ENCODE results near the gene NFASC. TPM values are rescaled to one million over a fixed set of nuclear protein-coding genes. Genes with fewer than 3 reads are reported as not detected.

NFASC gene
- total and polyA plus RNA-seq, 9 of the 15 experiments (the other 6 are each of a cell fraction or from before 2014, with no cell fraction given) = 0.03 to 0.16 (median 0.06) TPM; not detected in 6

GRCh38 chr1:205016075-205016474 is 145.4 kb downstream of the NFASC start:
- DNase-seq (ENCODE audit: extremely low read depth in 1 of 4, low spot score in 3 of 4) (no peak), ATAC-seq (no peak), FAIRE-seq (no peak)
- ChIA-PET POLR2A (interaction anchor here (0.8 to 1.3 kb wide), 2 partner anchors 15 to 24 kb away, joined by 3 read pairs; no protein-coding TSS in a partner anchor), CTCF (ENCODE audit: low intra/inter-chr PET ratio) (no interaction called here)
- Histone ChIP-seq H3K79me2 (ENCODE audit: control insufficient read depth, insufficient read depth, low read length) (no peaks in the 10 kb centered on the region), H3K9me3 (replicated peaks; ENCODE audit: control insufficient read depth, insufficient read depth, low read depth, low read length) (no peaks in the 10 kb centered on the region), H4K20me1 (replicated peaks; ENCODE audit: control insufficient read depth, insufficient read depth, low read length) (peaks cover 26% of the 10 kb centered on the region), H3K4me1 (replicated peaks in 1 of 2; ENCODE audit: control insufficient read depth in 2 of 2, insufficient read depth in 2 of 2, low read length in 2 of 2) (no peaks in the 10 kb centered on the region), H3K4me3 (no peak overlapping the region), H3K27me3 (ENCODE audit: control insufficient read depth in 2 of 2, insufficient read depth in 2 of 2, low read length in 2 of 2) (peaks cover 72 to 98% of the 10 kb centered on the region in 2 experiments), H3K9ac (ENCODE audit: insufficient read depth in 1 of 2, low read depth in 2 of 2, low read length in 2 of 2) (no peak overlapping the region), H3K27ac (ENCODE audit: extremely low read depth, low read depth, low read length) (no peak overlapping the region), H3K9me1 (ENCODE audit: control insufficient read depth, insufficient read depth, low read length) (no peaks in the 10 kb centered on the region), H3K36me3 (ENCODE audit: control insufficient read depth, insufficient read depth, low read length) (no peaks in the 10 kb centered on the region), H2AFZ (ENCODE audit: low read depth, low read length) (no peak overlapping the region), H3K4me2 (ENCODE audit: insufficient read depth, low read length) (no peak overlapping the region)
- BruUV-seq (replicated peaks) = no TSS peak
- in situ Hi-C loops (cut with MboI) = no loop called here
- under 1% methylated on average over 9 of the region's 9 CpGs for WGBS (ENCODE audit: insufficient coverage, low coverage, missing lambda C conversion rate)
- intact Hi-C loops (cut with micrococcal nuclease) = no loop called here
- TF ChIP-seq NFIC (IDR thresholded peaks at IDR 0.05) (peak; percentile 62), SRSF3 (IDR thresholded peaks at IDR 0.05; ENCODE audit: insufficient read depth, low read length) (no peak), CUX1 (CRISPR knock-in tag; IDR thresholded peaks at IDR 0.05) (no peak), CCAR2 (IDR thresholded peaks at IDR 0.05; ENCODE audit: low read depth, low read length) (no peak), CC2D1A (IDR thresholded peaks at IDR 0.05) (no peak), KDM5B (IDR thresholded peaks at IDR 0.05; ENCODE audit: insufficient replicate concordance, low read depth, low read length) (no peak)

Measured in K562 (cell line).